IMR-90 (cell line): ENCODE data around the gene FITM1. TPM values are rescaled to one million over a fixed set of nuclear protein-coding genes. Genes with fewer than 3 reads are reported as not detected.

Experiments
- ATAC-seq: fragments of 200-7000 bp; cut with Tn5 transposase; 2 replicates; pipeline ENCODE4 v1.9.1; 2020; ENCODE audit warnings: low read depth, mild to moderate bottlenecking, moderate library complexity
- BruUV-seq: library from RNA; stranded (reverse); fragments of 400-500 nt; replicated peaks from 2 replicates; lab custom pipeline; 2021; lab: Mats Ljungman, UMichigan
- CTCF ChIA-PET: fragments of 300-600 bp; formaldehyde crosslinking; extraction: SDS; loops from one replicate; lab custom pipeline; 2021; ENCODE audit warnings: antibody characterized with exemption; lab: Yijun Ruan, JAX
- POLR2A ChIA-PET: fragments of 300-600 bp; sonication (Branson Sonifier 250); formaldehyde crosslinking; loops from one replicate; lab custom pipeline; 2022; ENCODE audit warnings: antibody characterized with exemption; ENCODE audit not compliant: unreplicated experiment; lab: Charles Lee
- DNase-seq: peaks from one replicate; pipeline ENCODE4 v3.0.0; 2013
- H2AFZ ChIP-seq: replicated peaks from 2 replicates; pipeline ENCODE3; 2013; ENCODE audit warnings: low read length, mild to moderate bottlenecking; ENCODE audit not compliant: poor library complexity
- H2AK5ac ChIP-seq: 2 replicates; pipeline ENCODE4 v1.6.1; 2013; ENCODE audit warnings: low read depth, low read length, inconsistent platforms
- H2AK9ac ChIP-seq: replicated peaks from 2 replicates; pipeline ENCODE3; 2013; ENCODE audit warnings: mild to moderate bottlenecking, low read depth, low read length, moderate library complexity; ENCODE audit not compliant: poor library complexity
- H2BK120ac ChIP-seq: 2 replicates; pipeline ENCODE4 v1.6.1; 2013; ENCODE audit warnings: low read depth, low read length, inconsistent platforms
- H2BK15ac ChIP-seq: 3 replicates; pipeline ENCODE4 v1.6.1; 2013; ENCODE audit warnings: low read depth, low read length, inconsistent platforms
- H2BK20ac ChIP-seq: 2 replicates; pipeline ENCODE4 v1.6.1; 2013; ENCODE audit warnings: low read depth, mild to moderate bottlenecking, inconsistent platforms, low read length, moderate library complexity
- H2BK5ac ChIP-seq: 2 replicates; pipeline ENCODE4 v1.6.1; 2013; ENCODE audit warnings: mild to moderate bottlenecking, low read depth, low read length, inconsistent platforms; ENCODE audit not compliant: poor library complexity, severe bottlenecking
- H3K14ac ChIP-seq: replicated peaks from 2 replicates; pipeline ENCODE4 v1.6.1; 2013; ENCODE audit warnings: low read depth, low read length, inconsistent platforms
- H3K18ac ChIP-seq: 2 replicates; pipeline ENCODE4 v1.6.1; 2013; ENCODE audit warnings: low read depth, low read length, control low read depth
- H3K23ac ChIP-seq: 2 replicates; pipeline ENCODE4 v1.6.1; 2013; ENCODE audit warnings: low read depth, low read length, inconsistent platforms
- H3K27ac ChIP-seq: 2 replicates; pipeline ENCODE4 v1.5.1; 2013; ENCODE audit warnings: mild to moderate bottlenecking, control low read depth, low read length; ENCODE audit not compliant: insufficient read depth
- H3K27me3 ChIP-seq: 2 replicates; pipeline ENCODE4 v1.6.1; 2013; ENCODE audit warnings: low read length; ENCODE audit not compliant: control insufficient read depth, insufficient read depth
- H3K36me3 ChIP-seq: 2 replicates; pipeline ENCODE4 v1.6.1; 2013; ENCODE audit warnings: low read length, mixed read lengths; ENCODE audit not compliant: control insufficient read depth, insufficient read depth
- H3K4ac ChIP-seq: 2 replicates; pipeline ENCODE4 v1.6.1; 2013; ENCODE audit warnings: low read depth, low read length, inconsistent platforms
- H3K4me1 ChIP-seq: 2 replicates; pipeline ENCODE4 v1.6.1; 2013; ENCODE audit warnings: low read length, mixed read lengths; ENCODE audit not compliant: control insufficient read depth, insufficient read depth
- H3K4me2 ChIP-seq: 2 replicates; pipeline ENCODE4 v1.6.1; 2013; ENCODE audit warnings: low read depth, mild to moderate bottlenecking, control low read depth, low read length, moderate library complexity
- H3K4me3 ChIP-seq: 2 replicates; pipeline ENCODE4 v1.5.1; 2013; ENCODE audit warnings: low read depth, mild to moderate bottlenecking, control low read depth, low read length, moderate library complexity; ENCODE audit not compliant: insufficient read depth
- H3K56ac ChIP-seq: 2 replicates; pipeline ENCODE4 v1.6.1; 2013; ENCODE audit warnings: low read length, inconsistent platforms; ENCODE audit not compliant: insufficient read depth; ENCODE audit errors: extremely low read depth
- H3K79me1 ChIP-seq, 2 experiments: 2 replicates each; pipeline ENCODE4 v1.6.1; 2013; ENCODE audit warnings: low read length in 2 of 2, inconsistent platforms in 1 of 2, low read depth in 1 of 2
- H3K9ac ChIP-seq: 2 replicates; pipeline ENCODE4 v1.6.1; 2013; ENCODE audit warnings: low read depth, low read length, control low read depth
- H3K9me1 ChIP-seq: 2 replicates; pipeline ENCODE4 v1.6.1; 2013; ENCODE audit warnings: low read length, inconsistent platforms; ENCODE audit not compliant: insufficient read depth
- H3K9me3 ChIP-seq: 2 replicates; pipeline ENCODE4 v1.6.1; 2013; ENCODE audit warnings: low read length; ENCODE audit not compliant: control insufficient read depth, insufficient read depth
- H4K20me1 ChIP-seq: 2 replicates; pipeline ENCODE4 v1.6.1; 2013; ENCODE audit warnings: low read length, inconsistent platforms; ENCODE audit not compliant: insufficient read depth
- H4K5ac ChIP-seq: 2 replicates; pipeline ENCODE4 v1.6.1; 2013; ENCODE audit warnings: mild to moderate bottlenecking, low read depth, low read length, control low read depth
- H4K8ac ChIP-seq, 2 experiments: 2 replicates each; pipeline ENCODE4 v1.6.1; 2013; ENCODE audit warnings: low read depth in 2 of 2, low read length in 2 of 2, control low read depth in 1 of 2, inconsistent platforms in 1 of 2
- H4K91ac ChIP-seq: 2 replicates; pipeline ENCODE4 v1.6.1; 2013; ENCODE audit warnings: low read depth, low read length, inconsistent platforms; ENCODE audit not compliant: insufficient read depth
- BHLHE40 ChIP-seq: fragments of 150-350 bp; IDR thresholded peaks from 2 replicates; pipeline ENCODE4 v1.6.1; 2016; ENCODE audit warnings: mild to moderate bottlenecking, low read depth, low read length
- MXI1 ChIP-seq: IDR thresholded peaks from 2 replicates; pipeline ENCODE4 v1.6.1; 2012; ENCODE audit warnings: low read depth, mild to moderate bottlenecking, low read length, moderate library complexity, borderline replicate concordance
- NFE2L2 ChIP-seq: fragments of 150-350 bp; IDR thresholded peaks from 2 replicates; pipeline ENCODE4 v1.6.1; 2016; ENCODE audit warnings: low read depth, mild to moderate bottlenecking, low read length
- SMC3 ChIP-seq: fragments of 150-350 bp; IDR thresholded peaks from 2 replicates; pipeline ENCODE4 v1.6.1; 2016; ENCODE audit warnings: low read depth, mild to moderate bottlenecking, antibody characterized with exemption, low read length, moderate library complexity
- WGBS, 2 experiments: methylation state at CpG; one replicate each; pipeline versions ENCODE4 v1.1.5 to v1.1.7; 2013; ENCODE audit warnings: missing lambda C conversion rate in 2 of 2; ENCODE audit not compliant: insufficient read length in 1 of 2; ENCODE audit errors: extremely low coverage in 2 of 2; 5-methylcytosine and 5-hydroxymethylcytosine counted together
- dilution Hi-C: fragments of 300-500 bp; cut with HindIII; formaldehyde crosslinking; loops from one replicate; pipeline ENCODE4 v1.14.3; 2018; ENCODE audit warnings: low sequenced_read_pairs; ENCODE audit not compliant: unreplicated experiment
- in situ Hi-C: fragments of 300-500 bp; cut with MboI; formaldehyde crosslinking; loops from 3 replicates; pipeline ENCODE4 v1.14.3; 2019; ENCODE audit warnings: low sequenced_read_pairs, inconsistent platforms, mixed read lengths
- intact Hi-C: fragments of 100-400 bp; cut with micrococcal nuclease; formaldehyde crosslinking; loops from 2 replicates; pipeline ENCODE4 v1.10.0; 2022
- polyA plus RNA-seq, 3 experiments: library from polyadenylated mRNA; depleted of rRNA; stranded (reverse); fragments of >200 nt; gene quantifications; 2 replicates each; pipeline ENCODE4 v1.2.3, GENCODE V29; 2012; ENCODE audit warnings: low replicate concordance in 1 of 3
- total RNA-seq: library from RNA; depleted of rRNA; stranded (reverse); fragments of >200 nt; gene quantifications from 2 replicates; pipeline ENCODE4 v1.2.3, GENCODE V29; 2012

Gene FITM1
- total and polyA plus RNA-seq, 2 of the 4 experiments (the other 2 are of a cell fraction), result not detected

GRCh38 chr14:24086193-24086955, 44.1 kb upstream of the FITM1 start:
- H3K27ac ChIP-seq, result no peak overlapping the region
- H2AK9ac ChIP-seq, result no peak overlapping the region
- no peak overlapping the region for H3K9ac ChIP-seq
- H3K23ac ChIP-seq, result no peak overlapping the region
- no peak overlapping the region for H4K8ac ChIP-seq
- no CpG with 5 or more reads among the region's 3 CpGs for WGBS, 2 experiments
- H2BK15ac ChIP-seq, result no peak overlapping the region
- H3K4me2 ChIP-seq, result no peak overlapping the region
- intact Hi-C loops (no loop called here), dilution Hi-C loops (no loop called here), in situ Hi-C loops (no loop called here)
- H4K91ac ChIP-seq, result no peak overlapping the region
- no peak overlapping the region for H3K4ac ChIP-seq
- ChIA-PET POLR2A (no interaction called here), CTCF (interaction anchor here (1.7 kb wide), 1 partner anchor 28 kb away, joined by 6 read pairs; no protein-coding TSS in a partner anchor)
- no peaks in the 10 kb centered on the region for H3K9me3 ChIP-seq
- H2BK5ac ChIP-seq, result no peak overlapping the region
- DNase-seq (no peak), ATAC-seq (no peak)
- no peak overlapping the region for H4K5ac ChIP-seq
- no peak overlapping the region for H2BK20ac ChIP-seq
- H4K20me1 ChIP-seq, result no peaks in the 10 kb centered on the region
- H3K18ac ChIP-seq, result no peak overlapping the region
- no peak for TF ChIP-seq SMC3
- TF ChIP-seq NFE2L2, result no peak
- no peak for TF ChIP-seq MXI1
- no peak for TF ChIP-seq BHLHE40
- no peak overlapping the region for H2AFZ ChIP-seq
- H3K9me1 ChIP-seq, result no peaks in the 10 kb centered on the region
- no peak overlapping the region for H3K4me3 ChIP-seq
- no peak overlapping the region for H2AK5ac ChIP-seq
- no peaks in the 10 kb centered on the region for H3K79me1 ChIP-seq
- no peak overlapping the region for H3K56ac ChIP-seq
- no TSS peak for BruUV-seq
- no peak overlapping the region for H2BK120ac ChIP-seq
- no peak overlapping the region for H3K14ac ChIP-seq
- no peaks in the 10 kb centered on the region for H3K36me3 ChIP-seq
- peaks cover 47% of the 10 kb centered on the region for H3K27me3 ChIP-seq
- H3K4me1 ChIP-seq, result no peaks in the 10 kb centered on the region
